ENCODE measurements around the gene PNPLA5.

Gene PNPLA5

GRCh38 chr22:43844560-43845545 is 47.0 kb downstream of the PNPLA5 start:
- no peak for DNase-seq
- H3K4me1 Mint-ChIP-seq, result no peaks in the 10 kb centered on the region
- H3K4me3 Mint-ChIP-seq, result no peak overlapping the region
- no peak for ATAC-seq
- H3K27ac Mint-ChIP-seq, result no peak overlapping the region
- peaks cover 8% of the 10 kb centered on the region for H3K27me3 Mint-ChIP-seq
- no peaks in the 10 kb centered on the region for H3K9me3 Mint-ChIP-seq

DNA sequence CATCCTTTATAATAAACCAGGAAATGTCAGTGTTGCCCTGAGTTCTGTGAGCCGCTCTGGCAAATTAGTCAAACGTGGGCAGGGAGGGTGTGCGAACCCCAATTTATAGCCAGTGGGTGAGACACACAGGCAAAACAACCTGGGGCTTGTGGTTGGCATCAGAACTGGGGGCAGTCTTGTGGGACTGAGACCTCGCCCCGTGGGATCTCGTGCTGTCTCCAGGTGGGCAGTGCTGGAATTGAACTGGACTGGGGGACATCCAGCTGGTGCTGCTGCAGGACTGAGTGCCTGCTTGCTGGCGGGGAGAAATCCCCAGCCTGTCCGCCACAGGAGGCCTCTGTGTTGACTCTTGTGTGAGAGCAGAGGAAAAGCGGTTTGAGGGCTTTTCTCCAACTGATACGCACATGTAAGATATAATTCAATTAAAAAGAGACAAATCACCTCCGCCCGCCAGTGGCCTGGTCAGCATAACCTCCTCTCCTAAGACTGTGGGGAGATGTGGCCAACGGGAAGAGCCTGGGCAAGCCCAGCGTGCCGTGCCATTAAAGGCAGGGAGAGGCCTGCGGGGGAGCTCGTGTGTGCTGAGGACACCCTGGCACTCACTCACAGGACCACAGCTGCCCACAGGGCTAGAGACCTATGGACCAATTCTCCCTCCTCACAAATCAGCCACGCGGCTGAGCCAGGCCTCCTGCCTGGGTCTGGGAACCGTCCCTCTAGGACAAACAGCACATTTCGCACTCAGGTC is 47.9 kb downstream of the PNPLA5 start:
- Mint-ChIP-seq H3K4me3 (no peak overlapping the region), H3K4me1 (no peaks in the 10 kb centered on the region), H3K27ac (peak overlapping the region in 1 of 2 donors; percentile 59), H3K9me3 (no peaks in the 10 kb centered on the region), H3K27me3 (peaks cover 8% of the 10 kb centered on the region)
- ATAC-seq (no peak), DNase-seq (no peak)

DNA sequence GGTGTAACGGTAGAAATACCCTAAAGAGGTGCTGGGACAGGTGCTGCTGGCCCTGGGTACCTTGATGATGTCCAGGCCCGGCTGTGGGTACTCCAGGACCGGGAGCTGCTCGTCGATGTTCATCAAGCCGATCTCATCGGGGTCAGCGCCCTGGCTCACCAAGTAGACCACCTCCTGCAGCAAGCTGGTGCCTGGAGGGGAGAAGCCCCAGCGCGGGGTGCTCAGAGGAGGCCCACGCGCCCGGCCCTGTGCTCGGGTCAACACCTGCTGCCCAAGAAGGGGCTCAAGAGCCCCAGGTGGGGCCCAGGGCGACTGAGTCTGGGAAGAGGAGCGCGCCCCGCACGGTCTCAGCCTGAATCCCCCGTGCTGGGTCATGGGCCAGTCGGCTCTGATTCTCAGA is 50.1 kb downstream of the PNPLA5 start:
- ATAC-seq (no peak), DNase-seq (no peak)
- H3K4me3 Mint-ChIP-seq, result no peak overlapping the region
- H3K27me3 Mint-ChIP-seq, result peaks cover 8% of the 10 kb centered on the region
- H3K4me1 Mint-ChIP-seq, result no peaks in the 10 kb centered on the region
- no peaks in the 10 kb centered on the region for H3K9me3 Mint-ChIP-seq
- H3K27ac Mint-ChIP-seq, result no peak overlapping the region

GRCh38 chr22:43840851-43841250 is 51.0 kb downstream of the PNPLA5 start:
- DNase-seq (no peak), ATAC-seq (no peak)
- H3K9me3 Mint-ChIP-seq, result no peaks in the 10 kb centered on the region
- no peak overlapping the region for H3K27ac Mint-ChIP-seq
- H3K4me3 Mint-ChIP-seq, result no peak overlapping the region
- no peaks in the 10 kb centered on the region for H3K4me1 Mint-ChIP-seq
- peaks cover 10% of the 10 kb centered on the region for H3K27me3 Mint-ChIP-seq

- no peak overlapping the region for H3K27ac Mint-ChIP-seq
- no peak for ATAC-seq
- peaks cover 10% of the 10 kb centered on the region for H3K27me3 Mint-ChIP-seq
Measured at GRCh38 chr22:43840431-43840830, 51.4 kb downstream of the PNPLA5 start.

GRCh38 chr22:43839781-43840180 is 52.0 kb downstream of the PNPLA5 start:
- DNase-seq (no peak), ATAC-seq (no peak)
- Mint-ChIP-seq H3K4me3 (no peak overlapping the region), H3K4me1 (no peaks in the 10 kb centered on the region), H3K9me3 (no peaks in the 10 kb centered on the region), H3K27me3 (peaks cover 12% of the 10 kb centered on the region), H3K27ac (no peak overlapping the region)

More at GRCh38 chr22:43840431-43840830, 51.4 kb downstream of the PNPLA5 start:
- H3K9me3 Mint-ChIP-seq, result no peaks in the 10 kb centered on the region
- no peak overlapping the region for H3K4me3 Mint-ChIP-seq
- H3K4me1 Mint-ChIP-seq, result no peaks in the 10 kb centered on the region
- no peak for DNase-seq

DNA sequence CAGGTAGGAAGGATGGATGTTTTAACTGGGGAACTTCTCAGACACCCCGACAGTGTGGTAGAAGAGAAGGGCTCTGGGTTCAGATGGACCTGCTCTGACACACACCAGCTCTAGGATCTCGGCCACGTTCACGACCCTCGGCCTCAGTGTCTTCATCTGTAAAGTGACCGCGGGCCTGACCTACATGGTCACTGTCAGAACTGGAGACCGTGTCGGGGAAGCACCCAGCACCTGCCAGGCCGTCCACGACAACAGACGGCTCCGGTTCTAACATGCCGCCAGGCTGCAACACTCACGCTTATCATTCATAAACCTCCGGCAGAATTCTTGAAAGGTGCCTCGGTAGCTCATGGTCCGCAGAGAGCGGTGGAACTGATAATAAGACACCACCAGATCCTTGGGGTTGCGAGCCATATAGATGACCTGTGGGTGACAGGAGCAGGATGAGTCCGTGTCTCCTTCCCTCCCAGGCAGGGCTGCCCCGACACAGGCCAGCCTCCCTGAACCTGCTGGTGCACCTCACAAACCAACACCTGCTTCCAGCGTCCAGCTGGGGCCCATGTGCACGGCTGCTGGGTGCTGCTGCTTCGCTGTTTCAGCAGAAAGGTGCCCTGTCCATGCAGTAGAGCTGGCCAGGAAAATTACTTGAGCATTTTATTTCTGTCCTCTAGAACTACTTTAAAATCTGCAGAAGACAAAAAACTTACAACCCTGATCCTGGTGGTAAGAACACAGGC is 53.1 kb downstream of the PNPLA5 start:
- Mint-ChIP-seq H3K9me3 (no peaks in the 10 kb centered on the region), H3K4me1 (no peaks in the 10 kb centered on the region), H3K27ac (peak overlapping the region in 1 of 2 donors; percentile 71), H3K4me3 (no peak overlapping the region), H3K27me3 (peaks cover 12% of the 10 kb centered on the region)
- ATAC-seq, result no peak
- DNase-seq, result no peak

- Mint-ChIP-seq H3K27me3 (peaks cover 13% of the 10 kb centered on the region), H3K4me1 (no peaks in the 10 kb centered on the region), H3K27ac (no peak overlapping the region), H3K4me3 (no peak overlapping the region), H3K9me3 (no peaks in the 10 kb centered on the region)
- DNase-seq, result no peak
- ATAC-seq, result no peak
Measured at GRCh38 chr22:43838161-43838560, 53.7 kb downstream of the PNPLA5 start.

GRCh38 chr22:43837666-43838065 is 54.1 kb downstream of the PNPLA5 start:
- Mint-ChIP-seq H3K27me3 (peaks cover 18% of the 10 kb centered on the region), H3K27ac (no peak overlapping the region), H3K4me1 (no peaks in the 10 kb centered on the region), H3K4me3 (no peak overlapping the region), H3K9me3 (no peaks in the 10 kb centered on the region)
- ATAC-seq (no peak), DNase-seq (no peak)

- Mint-ChIP-seq H3K9me3 (no peaks in the 10 kb centered on the region), H3K4me1 (no peaks in the 10 kb centered on the region), H3K27me3 (peaks cover 20% of the 10 kb centered on the region), H3K27ac (no peak overlapping the region), H3K4me3 (no peak overlapping the region)
- no peak for DNase-seq
- ATAC-seq, result no peak
Measured at GRCh38 chr22:43835736-43836135, 56.1 kb downstream of the PNPLA5 start.

DNA sequence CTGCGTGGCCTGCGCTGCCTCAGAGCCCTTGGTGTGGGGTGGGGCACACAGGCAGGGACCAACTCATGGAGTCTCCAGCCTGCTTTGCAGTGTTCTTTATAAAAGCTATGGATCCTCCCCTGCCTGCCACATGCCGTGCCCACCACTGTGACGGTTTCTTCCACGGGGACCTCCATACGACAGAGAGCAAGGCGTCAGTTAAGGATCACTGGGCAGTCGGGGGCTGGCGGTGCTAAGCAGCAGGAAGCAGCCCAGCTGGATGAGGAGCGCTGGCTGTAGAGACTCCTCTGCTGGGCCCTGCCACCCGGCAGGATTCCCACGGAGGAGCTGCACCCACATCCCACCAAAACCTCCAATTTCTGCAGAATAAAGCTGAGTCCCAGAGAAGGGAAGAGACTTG is 56.6 kb downstream of the PNPLA5 start:
- no peaks in the 10 kb centered on the region for H3K9me3 Mint-ChIP-seq
- H3K4me1 Mint-ChIP-seq, result no peaks in the 10 kb centered on the region
- peaks cover 20% of the 10 kb centered on the region for H3K27me3 Mint-ChIP-seq
- ATAC-seq, result no peak
- H3K27ac Mint-ChIP-seq, result peak overlapping the region in 1 of 2 donors; percentile 28
- no peak for DNase-seq
- H3K4me3 Mint-ChIP-seq, result no peak overlapping the region

GRCh38 chr22:43833286-43834240 is 58.2 kb downstream of the PNPLA5 start:
- DNase-seq (no peak), ATAC-seq (no peak)
- H3K27me3 Mint-ChIP-seq, result peaks cover 20% of the 10 kb centered on the region
- H3K4me1 Mint-ChIP-seq, result no peaks in the 10 kb centered on the region
- no peaks in the 10 kb centered on the region for H3K9me3 Mint-ChIP-seq
- H3K27ac Mint-ChIP-seq, result no peak overlapping the region
- no peak overlapping the region for H3K4me3 Mint-ChIP-seq

GRCh38 chr22:43832393-43833265 is 59.2 kb downstream of the PNPLA5 start:
- ATAC-seq (peak; percentile 31), DNase-seq (no peak)
- Mint-ChIP-seq H3K27ac (no peak overlapping the region), H3K4me3 (no peak overlapping the region), H3K27me3 (peaks cover 20% of the 10 kb centered on the region), H3K4me1 (no peaks in the 10 kb centered on the region), H3K9me3 (no peaks in the 10 kb centered on the region)

Measured in stimulated activated naive CD8-positive, alpha-beta T cell treated with anti-CD3 and anti-CD28 coated beads, Interleukin-15, amount 100 ng/mL, for 72 hours (primary cell).